HEK293 (cell line): ENCODE results near the gene KRT7.

Source experiments
- BCL11A ChIP-seq: fragments of 450-650 bp; formaldehyde crosslinking; IDR thresholded peaks from 2 replicates; pipeline ENCODE4 v1.5.1; 2016; ENCODE audit warnings: low read depth, missing biosample characterization, missing genetic modification characterization
- CTCF ChIP-seq: fragments of 450-650 bp; formaldehyde crosslinking; IDR thresholded peaks from 2 replicates; pipeline ENCODE4 v1.5.1; 2016; ENCODE audit warnings: missing biosample characterization, missing genetic modification characterization
- KLF1 ChIP-seq: fragments of 450-650 bp; formaldehyde crosslinking; IDR thresholded peaks from 2 replicates; pipeline ENCODE4 v1.5.1; 2016; ENCODE audit warnings: missing biosample characterization, missing genetic modification characterization
- MEIS1 ChIP-seq: sonication (generic); formaldehyde crosslinking; IDR thresholded peaks from 2 replicates; pipeline ENCODE4 v1.8.1; 2022; ENCODE audit warnings: missing genetic modification reagents, mild to moderate bottlenecking, borderline replicate concordance
- PATZ1 ChIP-seq: fragments of 450-650 bp; formaldehyde crosslinking; IDR thresholded peaks from 2 replicates; pipeline ENCODE4 v1.5.1; 2016; ENCODE audit warnings: missing biosample characterization, missing genetic modification characterization
- ZNF292 ChIP-seq: fragments of 450-650 bp; formaldehyde crosslinking; IDR thresholded peaks from 2 replicates; pipeline ENCODE4 v1.5.1; 2016; ENCODE audit warnings: low read depth, missing biosample characterization, missing genetic modification characterization, borderline replicate concordance
- ZNF362 ChIP-seq: fragments of 450-650 bp; formaldehyde crosslinking; IDR thresholded peaks from 2 replicates; pipeline ENCODE4 v1.5.1; 2016; ENCODE audit warnings: missing biosample characterization, missing genetic modification characterization
- TF ChIP-seq, protein P1 (sequence below): fragments of 450-650 bp; formaldehyde crosslinking; IDR thresholded peaks from 2 replicates; pipeline ENCODE4 v1.5.1; 2016; ENCODE audit warnings: missing biosample characterization, missing genetic modification characterization

- TF ChIP-seq CTCF: no peak
- TF ChIP-seq ZNF362 (tag by site-specific recombination): no peak
- no peak for TF ChIP-seq PATZ1 (tag by site-specific recombination)
- TF ChIP-seq KLF1: no peak
- no peak for TF ChIP-seq ZNF292 (tag by site-specific recombination)
- no peak for TF ChIP-seq BCL11A (tag by site-specific recombination)
- TF ChIP-seq MEIS1 (CRISPR knock-in tag): no peak
- TF ChIP-seq, protein P1, sequence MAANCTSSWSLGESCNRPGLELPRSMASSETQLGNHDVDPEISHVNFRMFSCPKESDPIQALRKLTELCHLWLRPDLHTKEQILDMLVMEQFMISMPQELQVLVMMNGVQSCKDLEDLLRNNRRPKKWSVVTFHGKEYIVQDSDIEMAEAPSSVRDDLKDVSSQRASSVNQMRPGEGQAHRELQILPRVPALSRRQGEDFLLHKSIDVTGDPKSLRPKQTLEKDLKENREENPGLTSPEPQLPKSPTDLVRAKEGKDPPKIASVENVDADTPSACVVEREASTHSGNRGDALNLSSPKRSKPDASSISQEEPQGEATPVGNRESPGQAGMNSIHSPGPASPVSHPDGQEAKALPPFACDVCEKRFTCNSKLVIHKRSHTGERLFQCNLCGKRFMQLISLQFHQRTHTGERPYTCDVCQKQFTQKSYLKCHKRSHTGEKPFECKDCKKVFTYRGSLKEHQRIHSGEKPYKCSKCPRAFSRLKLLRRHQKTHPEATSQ (tag by site-specific recombination): no peak
Observed at GRCh38 chr12:52231305-52232202, 1.5 kb upstream of the KRT7 start.
